ENCODE results near the gene CLCA1. TPM values are rescaled to one million over a fixed set of nuclear protein-coding genes. Genes with fewer than 3 reads are reported as not detected.

CLCA1 gene, protein sequence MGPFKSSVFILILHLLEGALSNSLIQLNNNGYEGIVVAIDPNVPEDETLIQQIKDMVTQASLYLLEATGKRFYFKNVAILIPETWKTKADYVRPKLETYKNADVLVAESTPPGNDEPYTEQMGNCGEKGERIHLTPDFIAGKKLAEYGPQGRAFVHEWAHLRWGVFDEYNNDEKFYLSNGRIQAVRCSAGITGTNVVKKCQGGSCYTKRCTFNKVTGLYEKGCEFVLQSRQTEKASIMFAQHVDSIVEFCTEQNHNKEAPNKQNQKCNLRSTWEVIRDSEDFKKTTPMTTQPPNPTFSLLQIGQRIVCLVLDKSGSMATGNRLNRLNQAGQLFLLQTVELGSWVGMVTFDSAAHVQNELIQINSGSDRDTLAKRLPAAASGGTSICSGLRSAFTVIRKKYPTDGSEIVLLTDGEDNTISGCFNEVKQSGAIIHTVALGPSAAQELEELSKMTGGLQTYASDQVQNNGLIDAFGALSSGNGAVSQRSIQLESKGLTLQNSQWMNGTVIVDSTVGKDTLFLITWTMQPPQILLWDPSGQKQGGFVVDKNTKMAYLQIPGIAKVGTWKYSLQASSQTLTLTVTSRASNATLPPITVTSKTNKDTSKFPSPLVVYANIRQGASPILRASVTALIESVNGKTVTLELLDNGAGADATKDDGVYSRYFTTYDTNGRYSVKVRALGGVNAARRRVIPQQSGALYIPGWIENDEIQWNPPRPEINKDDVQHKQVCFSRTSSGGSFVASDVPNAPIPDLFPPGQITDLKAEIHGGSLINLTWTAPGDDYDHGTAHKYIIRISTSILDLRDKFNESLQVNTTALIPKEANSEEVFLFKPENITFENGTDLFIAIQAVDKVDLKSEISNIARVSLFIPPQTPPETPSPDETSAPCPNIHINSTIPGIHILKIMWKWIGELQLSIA
- not detected for polyA plus RNA-seq (2013)

DNA sequence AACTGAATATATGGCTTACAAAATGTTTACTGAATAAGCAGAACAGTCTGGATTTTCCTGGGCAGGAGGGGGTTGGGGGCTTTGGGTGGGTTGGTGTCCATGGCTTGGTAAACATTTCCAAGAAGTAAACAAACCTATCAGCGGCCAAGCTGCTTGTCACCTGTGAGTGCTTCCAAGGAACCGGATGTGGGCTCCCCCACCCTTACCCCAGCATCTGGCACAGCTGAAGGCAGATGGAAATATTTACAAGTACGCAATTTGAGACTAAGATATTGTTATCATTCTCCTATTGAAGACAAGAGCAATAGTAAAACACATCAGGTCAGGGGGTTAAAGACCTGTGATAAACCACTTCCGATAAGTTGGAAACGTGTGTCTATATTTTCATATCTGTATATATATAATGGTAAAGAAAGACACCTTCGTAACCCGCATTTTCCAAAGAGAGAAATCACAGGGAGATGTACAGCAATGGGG, at the start of gene CLCA1:
Gene CLCA1 (plus strand): TSS at position 427 of the 477 bp plus-strand sequence. CDS start 45 bp downstream, at position 472.
- WGBS (ENCODE audit: insufficient coverage) = 100% methylated on average over 2 of the region's 7 CpGs
- no peaks in the 10 kb centered on the region for H3K36me3 ChIP-seq (ENCODE audit: control insufficient read depth in 4 of 4, insufficient read depth in 4 of 4, low read length in 3 of 4)
- CTCF ChIA-PET = interaction anchor here (0.8 kb wide), 1 partner anchor 13 kb away, joined by 3 read pairs; no protein-coding TSS in a partner anchor
- POLR2A ChIA-PET = no interaction called here
- H3K27me3 ChIP-seq (replicated peaks in 2 of 5; ENCODE audit: control insufficient read depth in 4 of 5, insufficient read depth in 5 of 5, low read length in 4 of 5) = no peaks in the 10 kb centered on the region
- H3K4me1 ChIP-seq (ENCODE audit: control extremely low read depth in 1 of 4, control insufficient read depth in 4 of 4, insufficient read depth in 4 of 4, low read length in 3 of 4) = peaks cover 0 to 16% (median 4%) of the 10 kb centered on the region in 4 experiments
- no peak within 1 kb of the TSS for H3K4me3 ChIP-seq (ENCODE audit: control insufficient read depth in 1 of 7, extremely low read depth in 1 of 7, insufficient read depth in 4 of 7, low read depth in 2 of 7, low read length in 6 of 7)
- no peak for DNase-seq
- no peak within 1 kb of the TSS for H3K27ac ChIP-seq (ENCODE audit: insufficient read depth in 1 of 2, low read depth in 1 of 2, low read length in 2 of 2, poor library complexity in 1 of 2, severe bottlenecking in 2 of 2)
- no peaks in the 10 kb centered on the region for H3K9me3 ChIP-seq (ENCODE audit: control extremely low read depth in 1 of 5, control insufficient read depth in 4 of 5, insufficient read depth in 2 of 5, low read depth in 1 of 5, low read length in 4 of 5)

DNA sequence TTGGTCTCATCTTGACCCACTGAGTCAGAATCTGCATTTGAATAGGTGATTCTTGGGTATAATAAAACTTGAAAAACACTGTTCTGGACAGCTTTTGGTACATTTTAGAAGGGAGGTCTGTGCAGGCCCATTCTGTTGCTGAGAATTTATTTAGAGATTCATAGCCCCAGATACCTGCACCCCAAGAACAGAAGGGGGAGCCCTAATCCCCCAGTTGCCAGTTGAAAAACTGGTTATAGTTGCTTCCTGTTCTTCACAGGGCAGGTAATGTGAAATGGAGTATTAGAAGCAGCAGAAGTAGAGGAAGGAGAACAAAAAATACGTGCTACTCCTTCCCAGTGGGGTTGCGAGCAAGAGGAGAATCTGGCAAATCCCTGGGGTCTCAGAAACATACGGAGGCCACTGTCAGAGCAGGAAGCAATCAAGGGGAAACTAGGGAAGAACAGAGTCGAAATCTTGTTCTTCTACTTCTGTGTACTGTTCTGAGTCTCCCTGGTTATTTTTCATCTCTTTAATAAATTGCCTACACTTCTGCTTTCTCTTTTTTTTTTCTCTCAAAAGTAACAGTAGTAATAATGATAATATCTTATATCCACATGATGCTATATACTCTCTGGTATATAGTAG, 49.3 kb upstream of the CLCA1 start:
- Histone ChIP-seq H3K27me3 (replicated peaks in 2 of 5; ENCODE audit: control insufficient read depth in 4 of 5, insufficient read depth in 5 of 5, low read length in 4 of 5) (no peaks in the 10 kb centered on the region), H3K27ac (ENCODE audit: insufficient read depth in 1 of 2, low read depth in 1 of 2, low read length in 2 of 2, poor library complexity in 1 of 2, severe bottlenecking in 2 of 2) (peak overlapping the region in 1 of 2 experiments; percentile 29), H3K36me3 (ENCODE audit: control insufficient read depth in 4 of 4, insufficient read depth in 4 of 4, low read length in 3 of 4) (no peaks in the 10 kb centered on the region), H3K4me1 (ENCODE audit: control extremely low read depth in 1 of 4, control insufficient read depth in 4 of 4, insufficient read depth in 4 of 4, low read length in 3 of 4) (peaks cover 3 to 7% (median 4%) of the 10 kb centered on the region in 4 experiments), H3K4me3 (ENCODE audit: control insufficient read depth in 1 of 7, extremely low read depth in 1 of 7, insufficient read depth in 4 of 7, low read depth in 2 of 7, low read length in 6 of 7) (peak overlapping the region in 4 of 7 experiments; percentile 19 to 61 (median 56)), H3K9me3 (ENCODE audit: control extremely low read depth in 1 of 5, control insufficient read depth in 4 of 5, insufficient read depth in 2 of 5, low read depth in 1 of 5, low read length in 4 of 5) (no peaks in the 10 kb centered on the region)
- DNase-seq = peak; percentile 58 to 83 (median 81)
- ChIA-PET POLR2A (no interaction called here), CTCF (interaction anchor here (0.7 to 7.4 kb wide), 4 partner anchors 17 to 266 kb away, joined by 3 to 48 read pairs (median 4); no protein-coding TSS in a partner anchor)
- WGBS (ENCODE audit: insufficient coverage) = 11% methylated on average over 4 of the region's 4 CpGs

DNA sequence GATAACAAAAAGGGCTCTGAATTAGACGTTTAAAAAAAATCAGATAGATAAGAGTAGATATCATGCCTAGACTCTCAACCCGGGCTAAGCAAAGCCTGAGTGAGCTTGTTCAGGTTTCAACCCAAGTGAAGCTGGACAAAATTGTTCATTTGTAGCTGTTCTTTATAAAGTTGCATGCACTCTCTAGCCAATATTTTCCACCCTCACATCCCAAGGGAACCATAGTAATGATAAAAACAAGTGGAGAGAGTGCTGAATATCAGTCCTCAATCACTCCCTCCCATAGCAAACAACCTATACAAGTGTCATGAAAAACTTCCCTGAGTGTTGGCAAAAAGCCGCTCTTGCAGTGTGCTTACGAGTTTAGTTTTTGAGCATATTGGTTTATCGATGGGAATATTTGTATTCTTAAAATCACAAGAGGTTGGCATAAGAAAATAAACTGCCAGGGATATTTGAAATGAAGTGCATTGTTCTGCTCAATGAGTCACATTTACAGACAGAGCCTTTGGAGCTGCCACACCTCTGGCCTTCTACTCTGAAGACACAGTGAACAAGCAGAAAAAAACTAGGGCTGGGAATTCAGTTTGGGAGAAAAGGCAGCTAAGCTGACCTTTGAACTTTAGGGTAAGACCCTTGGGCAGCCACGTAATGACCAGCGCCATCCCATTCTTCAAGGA, 47.0 kb upstream of the CLCA1 start:
- Histone ChIP-seq H3K27me3 (replicated peaks in 2 of 5; ENCODE audit: control insufficient read depth in 4 of 5, insufficient read depth in 5 of 5, low read length in 4 of 5) (no peaks in the 10 kb centered on the region), H3K4me1 (ENCODE audit: control extremely low read depth in 1 of 4, control insufficient read depth in 4 of 4, insufficient read depth in 4 of 4, low read length in 3 of 4) (peaks cover 3 to 7% (median 4%) of the 10 kb centered on the region in 4 experiments), H3K27ac (ENCODE audit: insufficient read depth in 1 of 2, low read depth in 1 of 2, low read length in 2 of 2, poor library complexity in 1 of 2, severe bottlenecking in 2 of 2) (no peak overlapping the region), H3K4me3 (ENCODE audit: control insufficient read depth in 1 of 7, extremely low read depth in 1 of 7, insufficient read depth in 4 of 7, low read depth in 2 of 7, low read length in 6 of 7) (no peak overlapping the region), H3K36me3 (ENCODE audit: control insufficient read depth in 4 of 4, insufficient read depth in 4 of 4, low read length in 3 of 4) (no peaks in the 10 kb centered on the region), H3K9me3 (ENCODE audit: control extremely low read depth in 1 of 5, control insufficient read depth in 4 of 5, insufficient read depth in 2 of 5, low read depth in 1 of 5, low read length in 4 of 5) (no peaks in the 10 kb centered on the region)
- CTCF ChIA-PET = interaction anchor here (0.9 to 7.4 kb wide), 6 partner anchors 8 to 266 kb away, joined by 3 to 48 read pairs (median 3); no protein-coding TSS in a partner anchor
- 100% methylated on average over 5 of the region's 7 CpGs for WGBS (ENCODE audit: insufficient coverage)
- POLR2A ChIA-PET = interaction anchor here (1.0 kb wide), 1 partner anchor 59 kb away, joined by 3 read pairs; no protein-coding TSS in a partner anchor
- DNase-seq = no peak

DNA sequence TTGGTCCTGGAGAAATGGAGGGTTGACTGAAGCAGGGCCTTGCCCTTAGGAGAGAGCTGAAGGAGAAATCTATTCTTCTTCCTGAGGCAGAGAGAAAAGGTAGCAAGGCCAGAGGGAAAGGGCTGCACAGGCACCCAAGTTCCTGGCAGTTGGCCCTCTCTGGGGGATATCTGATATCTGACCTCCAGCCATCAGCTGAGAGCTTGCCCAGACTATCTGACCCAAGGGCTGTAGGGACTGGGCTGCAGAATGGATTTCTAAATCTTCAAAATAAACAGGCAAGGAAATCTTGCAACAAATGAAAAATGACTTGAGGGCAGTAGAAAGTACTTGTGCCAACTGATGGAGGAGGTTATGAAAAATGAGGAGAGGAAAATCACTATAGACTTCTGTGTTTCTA, 45.3 kb upstream of the CLCA1 start:
- H3K27ac ChIP-seq (ENCODE audit: insufficient read depth in 1 of 2, low read depth in 1 of 2, low read length in 2 of 2, poor library complexity in 1 of 2, severe bottlenecking in 2 of 2) = no peak overlapping the region
- H3K4me1 ChIP-seq (ENCODE audit: control extremely low read depth in 1 of 4, control insufficient read depth in 4 of 4, insufficient read depth in 4 of 4, low read length in 3 of 4) = peaks cover 3 to 7% (median 4%) of the 10 kb centered on the region in 4 experiments
- POLR2A ChIA-PET = no interaction called here
- no peak overlapping the region for H3K4me3 ChIP-seq (ENCODE audit: control insufficient read depth in 1 of 7, extremely low read depth in 1 of 7, insufficient read depth in 4 of 7, low read depth in 2 of 7, low read length in 6 of 7)
- H3K9me3 ChIP-seq (ENCODE audit: control extremely low read depth in 1 of 5, control insufficient read depth in 4 of 5, insufficient read depth in 2 of 5, low read depth in 1 of 5, low read length in 4 of 5) = no peaks in the 10 kb centered on the region
- CTCF ChIA-PET = interaction anchor here (0.7 to 7.4 kb wide), 4 partner anchors 38 to 78 kb away, joined by 3 to 48 read pairs (median 4); no protein-coding TSS in a partner anchor
- H3K27me3 ChIP-seq (replicated peaks in 2 of 5; ENCODE audit: control insufficient read depth in 4 of 5, insufficient read depth in 5 of 5, low read length in 4 of 5) = no peaks in the 10 kb centered on the region
- H3K36me3 ChIP-seq (ENCODE audit: control insufficient read depth in 4 of 4, insufficient read depth in 4 of 4, low read length in 3 of 4) = no peaks in the 10 kb centered on the region
- DNase-seq = no peak

DNA sequence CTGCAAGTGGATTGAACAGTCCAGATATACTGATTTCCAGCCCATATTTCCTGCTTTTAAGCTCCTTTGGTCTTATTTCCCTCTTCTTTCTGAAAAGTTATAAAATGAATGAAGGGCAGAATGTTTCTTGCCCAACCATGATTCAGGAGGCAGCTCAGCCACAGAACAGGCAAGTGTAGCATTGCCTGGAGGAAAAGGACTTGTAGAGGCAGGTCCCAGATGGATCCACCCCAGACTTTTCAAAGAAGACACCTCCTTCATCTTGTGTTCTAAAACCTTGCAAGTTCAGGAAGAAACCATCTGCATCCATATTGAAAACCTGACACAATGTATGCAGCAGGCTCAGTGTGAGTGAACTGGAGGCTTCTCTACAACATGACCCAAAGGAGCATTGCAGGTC, 44.9 kb upstream of the CLCA1 start, which contains the start of gene CLCA2:
Gene CLCA2 (plus strand): TSS at position 299 of the 400 bp plus-strand sequence. CDS start 77 bp downstream, at position 376.
- Histone ChIP-seq H3K9me3 (ENCODE audit: control extremely low read depth in 1 of 5, control insufficient read depth in 4 of 5, insufficient read depth in 2 of 5, low read depth in 1 of 5, low read length in 4 of 5) (no peaks in the 10 kb centered on the region), H3K4me1 (ENCODE audit: control extremely low read depth in 1 of 4, control insufficient read depth in 4 of 4, insufficient read depth in 4 of 4, low read length in 3 of 4) (peaks cover 3 to 11% (median 8%) of the 10 kb centered on the region in 4 experiments), H3K4me3 (ENCODE audit: control insufficient read depth in 1 of 7, extremely low read depth in 1 of 7, insufficient read depth in 4 of 7, low read depth in 2 of 7, low read length in 6 of 7) (no peak within 1 kb of the TSS), H3K36me3 (ENCODE audit: control insufficient read depth in 4 of 4, insufficient read depth in 4 of 4, low read length in 3 of 4) (no peaks in the 10 kb centered on the region), H3K27me3 (replicated peaks in 2 of 5; ENCODE audit: control insufficient read depth in 4 of 5, insufficient read depth in 5 of 5, low read length in 4 of 5) (no peaks in the 10 kb centered on the region), H3K27ac (ENCODE audit: insufficient read depth in 1 of 2, low read depth in 1 of 2, low read length in 2 of 2, poor library complexity in 1 of 2, severe bottlenecking in 2 of 2) (no peak within 1 kb of the TSS)
- ChIA-PET POLR2A (no interaction called here), CTCF (interaction anchor here (0.7 to 7.4 kb wide), 6 partner anchors 16 to 81 kb away, joined by 3 to 48 read pairs (median 4); no protein-coding TSS in a partner anchor)
- no peak for DNase-seq

DNA sequence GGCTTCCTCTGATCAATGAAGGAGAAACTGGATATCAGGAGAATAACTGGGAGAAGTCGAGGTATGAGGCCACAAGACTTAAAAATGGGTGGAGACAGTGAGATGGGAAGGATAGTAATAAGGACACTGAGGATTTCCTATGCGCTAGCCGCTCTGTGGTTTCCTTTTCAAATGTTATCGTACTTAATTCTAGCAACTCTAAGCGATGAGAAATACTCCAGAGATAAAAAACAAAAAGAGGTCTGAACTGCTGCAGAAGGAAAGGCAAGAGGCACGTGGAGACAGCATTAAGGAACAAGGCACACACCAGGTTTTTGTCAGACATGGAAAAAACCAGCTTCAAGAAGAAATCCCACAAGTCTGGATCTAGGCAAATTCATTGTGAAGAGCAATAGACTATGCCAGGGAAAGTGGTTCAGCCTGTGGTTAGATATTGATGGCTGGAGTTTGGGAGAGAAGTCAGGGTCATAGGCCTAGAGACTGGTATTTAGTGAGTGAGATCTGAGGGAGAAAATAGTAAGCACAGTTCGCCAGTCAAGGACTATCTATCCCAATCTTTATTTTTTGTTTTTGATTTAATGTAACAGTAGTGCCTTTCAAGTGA, 39.5 kb upstream of the CLCA1 start:
- POLR2A ChIA-PET = no interaction called here

More for the DNA sequence above, 39.5 kb upstream of the CLCA1 start:
- Histone ChIP-seq H3K9me3 (ENCODE audit: control extremely low read depth in 1 of 5, control insufficient read depth in 4 of 5, insufficient read depth in 2 of 5, low read depth in 1 of 5, low read length in 4 of 5) (no peaks in the 10 kb centered on the region), H3K36me3 (ENCODE audit: control insufficient read depth in 4 of 4, insufficient read depth in 4 of 4, low read length in 3 of 4) (no peaks in the 10 kb centered on the region), H3K27me3 (replicated peaks in 2 of 5; ENCODE audit: control insufficient read depth in 4 of 5, insufficient read depth in 5 of 5, low read length in 4 of 5) (no peaks in the 10 kb centered on the region), H3K4me1 (ENCODE audit: control extremely low read depth in 1 of 4, control insufficient read depth in 4 of 4, insufficient read depth in 4 of 4, low read length in 3 of 4) (peaks cover 3 to 33% (median 21%) of the 10 kb centered on the region in 4 experiments), H3K4me3 (ENCODE audit: control insufficient read depth in 1 of 7, extremely low read depth in 1 of 7, insufficient read depth in 4 of 7, low read depth in 2 of 7, low read length in 6 of 7) (peak overlapping the region in 2 of 7 experiments; percentile 13 to 16), H3K27ac (ENCODE audit: insufficient read depth in 1 of 2, low read depth in 1 of 2, low read length in 2 of 2, poor library complexity in 1 of 2, severe bottlenecking in 2 of 2) (no peak overlapping the region)
- DNase-seq = peak in 2 of 3 donors; percentile 37 to 45
- WGBS (ENCODE audit: insufficient coverage) = 0% methylated on average over 2 of the region's 7 CpGs
- CTCF ChIA-PET = interaction anchor here (1.1 to 2.3 kb wide), 3 partner anchors 8 to 73 kb away, joined by 3 to 7 read pairs (median 7); no protein-coding TSS in a partner anchor

Measured in common myeloid progenitor, CD34-positive (primary cell).